ENCODE measurements around the gene LRRN3.

DNA sequence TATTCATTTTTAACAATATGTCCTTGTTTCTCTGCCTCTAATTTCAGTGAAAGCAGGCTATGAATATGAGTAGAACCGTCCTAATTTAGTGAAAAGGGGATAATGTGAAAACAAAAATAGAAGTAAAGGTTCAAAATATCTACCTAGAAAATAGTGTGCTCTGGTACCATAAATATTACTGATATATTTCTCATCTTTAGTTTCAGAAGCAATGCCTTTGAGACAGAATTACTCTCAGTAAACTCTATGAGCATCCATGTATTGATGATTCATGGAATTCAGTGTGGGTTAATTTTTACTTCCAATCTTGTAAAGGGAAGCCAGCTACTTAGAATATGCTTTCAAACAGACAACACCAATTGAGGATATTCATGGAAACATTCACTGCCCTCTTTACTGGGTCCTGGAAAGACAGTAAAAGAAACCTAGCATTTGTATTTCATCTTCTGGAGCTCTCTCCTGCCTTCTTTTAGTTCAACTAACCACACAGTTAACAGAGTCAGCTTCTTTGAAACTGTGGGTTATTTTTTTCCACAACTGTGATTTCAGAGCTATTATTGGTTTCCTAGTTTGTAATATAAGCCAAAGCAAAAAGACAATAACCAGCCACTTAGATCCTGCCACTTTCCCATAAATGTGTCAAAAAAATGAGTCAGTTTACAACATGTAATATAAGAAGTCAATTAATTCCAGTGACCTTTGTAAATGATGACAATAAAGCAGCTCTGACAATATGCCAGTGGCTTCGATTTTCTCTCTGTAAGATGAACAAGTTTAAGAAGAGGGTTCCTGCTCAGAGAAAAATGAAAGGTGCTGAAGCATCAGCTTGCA, 1.7 kb downstream of the LRRN3 start:
- TF ChIP-seq POLR2AphosphoS5 (IDR thresholded peaks at IDR 0.05; ENCODE audit: low read depth, low read length) (no peak), TAF1 (IDR thresholded peaks at IDR 0.05; ENCODE audit: borderline replicate concordance, insufficient read depth, low read length) (no peak), SIN3A (IDR thresholded peaks at IDR 0.05; ENCODE audit: borderline replicate concordance, insufficient read depth, low read length) (no peak), FOXP2 (optimal IDR thresholded peaks at IDR 0.05; ENCODE audit: borderline replicate concordance, extremely low read depth, extremely low read length, insufficient read depth) (no peak)
- TF ChIP-seq, protein P1, sequence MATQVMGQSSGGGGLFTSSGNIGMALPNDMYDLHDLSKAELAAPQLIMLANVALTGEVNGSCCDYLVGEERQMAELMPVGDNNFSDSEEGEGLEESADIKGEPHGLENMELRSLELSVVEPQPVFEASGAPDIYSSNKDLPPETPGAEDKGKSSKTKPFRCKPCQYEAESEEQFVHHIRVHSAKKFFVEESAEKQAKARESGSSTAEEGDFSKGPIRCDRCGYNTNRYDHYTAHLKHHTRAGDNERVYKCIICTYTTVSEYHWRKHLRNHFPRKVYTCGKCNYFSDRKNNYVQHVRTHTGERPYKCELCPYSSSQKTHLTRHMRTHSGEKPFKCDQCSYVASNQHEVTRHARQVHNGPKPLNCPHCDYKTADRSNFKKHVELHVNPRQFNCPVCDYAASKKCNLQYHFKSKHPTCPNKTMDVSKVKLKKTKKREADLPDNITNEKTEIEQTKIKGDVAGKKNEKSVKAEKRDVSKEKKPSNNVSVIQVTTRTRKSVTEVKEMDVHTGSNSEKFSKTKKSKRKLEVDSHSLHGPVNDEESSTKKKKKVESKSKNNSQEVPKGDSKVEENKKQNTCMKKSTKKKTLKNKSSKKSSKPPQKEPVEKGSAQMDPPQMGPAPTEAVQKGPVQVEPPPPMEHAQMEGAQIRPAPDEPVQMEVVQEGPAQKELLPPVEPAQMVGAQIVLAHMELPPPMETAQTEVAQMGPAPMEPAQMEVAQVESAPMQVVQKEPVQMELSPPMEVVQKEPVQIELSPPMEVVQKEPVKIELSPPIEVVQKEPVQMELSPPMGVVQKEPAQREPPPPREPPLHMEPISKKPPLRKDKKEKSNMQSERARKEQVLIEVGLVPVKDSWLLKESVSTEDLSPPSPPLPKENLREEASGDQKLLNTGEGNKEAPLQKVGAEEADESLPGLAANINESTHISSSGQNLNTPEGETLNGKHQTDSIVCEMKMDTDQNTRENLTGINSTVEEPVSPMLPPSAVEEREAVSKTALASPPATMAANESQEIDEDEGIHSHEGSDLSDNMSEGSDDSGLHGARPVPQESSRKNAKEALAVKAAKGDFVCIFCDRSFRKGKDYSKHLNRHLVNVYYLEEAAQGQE (IDR thresholded peaks at IDR 0.05; ENCODE audit: insufficient read depth in 1 of 2, low read depth in 2 of 2, low read length in 2 of 2) = no peak
